Eye (tissue), 1 donor: ENCODE data around the gene MOCOS.

ENCODE experiments used
- DNase-seq: peaks from one replicate; pipeline ENCODE4 v3.0.0-alpha.2; 2015

The MOCOS gene

DNA sequence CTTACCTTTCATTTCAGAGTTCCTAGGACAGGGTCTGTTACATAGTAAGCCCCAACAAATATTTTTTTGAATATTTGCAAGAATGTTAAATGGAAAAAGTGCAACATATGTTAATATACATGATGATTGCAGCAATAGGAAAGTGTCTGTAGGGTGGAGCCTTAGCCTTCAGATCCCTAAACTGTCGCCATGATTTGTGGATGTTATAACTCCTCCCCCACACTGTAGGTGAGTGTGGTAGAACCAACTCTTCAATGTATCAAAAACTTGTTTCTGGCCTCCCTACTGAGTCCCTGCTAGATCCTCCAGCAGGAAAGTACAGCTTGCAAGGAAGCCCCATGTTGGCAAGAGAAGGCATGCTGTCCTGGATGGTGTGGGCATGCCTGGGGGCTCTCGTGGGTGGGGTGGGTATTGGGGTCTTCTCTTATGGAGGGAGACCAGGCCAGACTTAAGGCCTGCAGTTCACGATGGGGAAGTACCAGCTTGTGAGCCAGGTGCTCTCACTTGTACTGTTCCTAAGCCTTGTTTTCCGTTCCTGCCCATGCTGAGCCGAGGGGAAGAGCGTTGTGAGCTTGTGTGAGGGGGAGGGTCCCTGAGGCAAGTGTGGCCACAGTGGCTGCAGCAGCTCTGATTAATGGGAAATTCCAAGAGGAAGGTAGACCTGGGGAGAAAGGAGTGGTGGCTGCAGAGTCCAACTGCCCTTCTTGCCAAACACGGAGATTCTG is 121.6 kb downstream of the MOCOS start:
- DNase-seq, result no peak

DNA sequence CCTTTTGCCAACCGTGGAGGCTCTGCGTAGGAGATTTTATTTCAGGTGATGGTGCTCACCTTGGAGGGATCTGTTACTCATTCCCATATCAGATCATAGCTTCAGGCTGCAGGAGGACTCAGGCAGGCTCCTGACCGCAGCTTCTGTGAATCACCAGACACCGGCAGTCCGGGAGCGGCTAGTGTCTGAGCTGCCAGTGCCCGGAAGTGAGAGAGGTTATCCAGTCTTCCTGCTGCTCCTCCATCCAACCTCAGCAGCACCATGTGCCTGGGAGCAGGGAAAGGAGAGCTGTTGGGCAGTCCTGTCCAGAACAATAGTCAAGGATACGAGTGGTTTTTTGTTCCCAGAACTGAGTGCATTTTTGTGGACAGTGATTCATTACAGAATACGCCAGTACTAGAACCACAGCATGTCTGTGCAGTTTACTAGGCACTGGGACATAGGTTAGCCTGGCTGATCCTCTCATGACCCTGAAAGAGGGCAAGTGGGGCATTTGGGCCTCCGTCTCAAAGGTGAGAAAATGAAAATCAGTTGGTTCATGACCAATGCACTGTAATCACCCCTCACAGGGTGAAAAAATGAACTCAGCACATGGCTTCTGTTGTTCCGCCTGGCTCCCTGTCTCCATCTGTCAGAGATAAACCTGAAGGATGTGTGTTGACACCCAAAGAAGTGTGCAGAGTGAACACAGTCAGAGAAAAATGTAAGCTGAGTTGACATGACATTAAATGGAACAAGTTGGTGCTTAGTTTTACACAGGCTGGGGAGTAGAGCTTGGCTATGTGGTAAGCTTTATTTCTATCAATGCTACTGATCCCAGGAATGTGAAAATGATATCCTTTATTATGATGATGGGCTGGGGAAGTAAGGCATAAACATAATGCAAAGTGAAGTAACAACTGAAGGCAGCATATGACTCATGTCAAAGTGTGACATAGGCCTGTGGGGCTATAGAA is 122.4 kb downstream of the MOCOS start:
- no peak for DNase-seq

DNA sequence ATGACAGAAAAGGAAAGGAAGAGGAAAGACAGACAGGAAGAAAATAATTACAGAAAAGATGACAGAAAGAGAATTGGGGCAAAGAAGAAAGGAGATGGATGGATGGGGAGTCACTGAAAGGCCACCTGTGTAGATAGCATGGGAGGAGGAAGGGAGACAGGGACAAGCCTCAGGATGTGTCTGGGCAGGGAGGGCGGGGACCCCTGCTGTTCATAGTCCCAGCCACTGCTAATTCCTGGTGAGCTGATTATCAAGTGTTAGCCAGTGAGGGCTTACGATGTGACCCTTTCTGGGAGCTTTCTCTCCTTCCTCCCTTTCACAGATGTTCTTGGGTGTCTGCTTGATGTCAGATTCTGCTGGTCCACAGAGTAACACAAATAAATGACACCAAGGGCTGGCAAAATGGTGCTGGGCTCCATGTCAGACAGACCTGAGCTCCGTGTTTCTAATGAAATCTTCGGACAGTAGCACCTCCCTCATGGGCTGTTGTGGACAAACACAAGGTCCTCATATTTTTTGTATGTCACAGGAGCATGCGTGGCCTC is 123.8 kb downstream of the MOCOS start:
- DNase-seq, result no peak

DNA sequence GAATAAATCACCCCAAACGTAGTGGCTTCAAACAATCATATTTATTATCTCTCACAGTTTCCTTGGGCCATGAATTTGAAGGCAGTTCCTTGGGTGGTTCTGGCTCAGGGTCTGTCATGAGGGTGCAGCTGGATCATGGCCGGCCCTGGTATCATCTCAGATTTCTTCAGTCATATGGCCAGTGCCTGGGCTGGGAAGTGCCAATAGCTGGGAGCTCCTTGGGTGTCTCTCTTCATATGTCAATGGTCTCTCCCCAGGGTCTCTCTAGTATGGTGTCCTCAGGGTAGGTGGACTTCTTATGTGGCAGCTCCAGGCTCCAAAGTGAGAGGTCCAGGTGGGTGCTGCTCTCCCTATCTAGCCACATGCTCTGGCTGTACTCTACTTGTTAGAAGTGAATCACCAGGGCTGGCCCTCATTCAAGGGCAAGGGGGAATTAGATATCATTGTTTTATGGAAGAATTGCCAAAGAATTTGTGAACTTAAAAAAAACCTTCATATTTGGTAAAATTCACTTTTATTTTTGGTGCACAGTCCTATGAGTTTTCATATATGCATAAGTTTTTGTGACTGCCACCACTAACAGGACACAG is 125.6 kb downstream of the MOCOS start:
- no peak for DNase-seq

DNA sequence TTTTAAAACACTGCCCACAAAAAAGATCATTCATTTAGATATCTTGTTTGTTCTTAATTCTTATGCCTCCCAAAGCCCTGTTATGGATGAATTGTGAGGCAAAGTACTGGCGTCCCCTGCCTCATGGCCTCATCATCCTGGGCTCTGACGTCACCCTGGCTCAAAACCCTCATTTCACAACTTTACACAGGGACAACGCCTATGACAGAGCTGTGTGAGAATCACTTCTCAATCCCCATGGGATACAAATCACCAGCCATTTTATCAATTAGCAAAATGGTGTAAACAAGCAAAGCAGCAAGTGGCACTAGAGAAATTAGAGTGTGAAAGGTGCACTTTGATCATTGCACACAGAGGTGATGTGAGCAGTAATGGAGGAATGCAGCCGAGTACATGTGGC is 126.8 kb downstream of the MOCOS start:
- no peak for DNase-seq

DNA sequence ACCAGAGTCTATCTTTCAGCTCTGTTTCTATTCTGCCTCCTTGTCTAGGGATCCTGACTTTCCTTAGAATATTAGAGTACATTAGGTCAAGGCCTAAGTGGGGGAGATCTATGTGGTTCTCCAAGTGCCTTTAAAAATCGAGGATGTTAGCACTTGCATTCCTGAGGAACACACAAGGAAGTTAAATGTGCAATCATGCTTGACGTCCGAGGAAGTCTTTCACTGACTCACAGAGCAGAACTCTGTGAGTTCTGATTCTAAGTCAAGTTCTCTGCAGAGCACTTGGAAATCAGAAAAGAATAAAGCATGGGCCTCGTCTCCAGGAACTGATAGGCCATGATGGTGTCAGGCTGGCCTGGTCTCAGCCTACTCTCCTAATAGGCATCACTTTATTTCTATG is 127.5 kb downstream of the MOCOS start:
- no peak for DNase-seq

DNA sequence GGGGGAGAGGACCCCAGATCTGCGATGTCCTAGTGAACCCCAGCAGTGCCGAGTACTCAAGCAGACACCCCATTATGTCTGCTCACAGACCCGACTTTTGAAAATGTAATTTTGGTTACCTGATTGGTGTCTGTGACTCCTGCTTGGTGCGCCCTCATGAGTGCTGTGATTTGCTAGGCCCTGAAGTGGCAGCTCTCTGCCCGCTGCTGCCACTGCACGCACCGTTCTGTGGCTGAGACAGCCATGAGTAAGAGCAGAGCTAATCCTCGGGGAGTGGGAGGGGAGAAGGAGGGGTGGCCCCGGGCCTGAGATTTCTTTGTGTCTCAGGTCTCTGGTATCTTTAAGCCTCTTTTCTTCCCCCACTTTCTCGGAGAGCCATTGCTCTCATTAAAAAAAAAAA is 128.4 kb downstream of the MOCOS start:
- no peak for DNase-seq

DNA sequence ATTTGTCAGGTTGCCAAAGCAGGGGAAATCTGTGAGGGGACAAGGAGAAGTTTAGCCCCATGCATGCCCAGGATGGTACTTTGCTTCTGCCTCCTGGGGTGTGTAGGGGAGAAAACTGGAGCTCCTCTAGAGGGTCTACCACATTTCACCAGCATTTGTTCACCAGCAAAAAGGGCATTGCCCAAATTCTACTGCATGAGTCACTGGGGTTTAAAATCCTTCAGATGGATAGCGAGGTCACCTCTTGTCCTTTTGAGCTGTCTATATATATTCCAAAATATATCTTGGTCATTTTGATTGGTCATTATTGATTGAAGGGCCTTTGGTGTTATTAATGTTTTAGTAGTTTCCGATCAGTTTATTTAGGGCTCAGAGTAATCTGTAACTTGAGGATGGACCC is 128.9 kb downstream of the MOCOS start:
- no peak for DNase-seq
